ENCODE data around the gene FAAP24.
"Not testable (repeated sequence)": the region's sequence is repeated elsewhere in the genome, so short reads cannot be mapped to it uniquely, and the experiment has no call there.

FAAP24 gene, protein sequence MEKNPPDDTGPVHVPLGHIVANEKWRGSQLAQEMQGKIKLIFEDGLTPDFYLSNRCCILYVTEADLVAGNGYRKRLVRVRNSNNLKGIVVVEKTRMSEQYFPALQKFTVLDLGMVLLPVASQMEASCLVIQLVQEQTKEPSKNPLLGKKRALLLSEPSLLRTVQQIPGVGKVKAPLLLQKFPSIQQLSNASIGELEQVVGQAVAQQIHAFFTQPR

DNA sequence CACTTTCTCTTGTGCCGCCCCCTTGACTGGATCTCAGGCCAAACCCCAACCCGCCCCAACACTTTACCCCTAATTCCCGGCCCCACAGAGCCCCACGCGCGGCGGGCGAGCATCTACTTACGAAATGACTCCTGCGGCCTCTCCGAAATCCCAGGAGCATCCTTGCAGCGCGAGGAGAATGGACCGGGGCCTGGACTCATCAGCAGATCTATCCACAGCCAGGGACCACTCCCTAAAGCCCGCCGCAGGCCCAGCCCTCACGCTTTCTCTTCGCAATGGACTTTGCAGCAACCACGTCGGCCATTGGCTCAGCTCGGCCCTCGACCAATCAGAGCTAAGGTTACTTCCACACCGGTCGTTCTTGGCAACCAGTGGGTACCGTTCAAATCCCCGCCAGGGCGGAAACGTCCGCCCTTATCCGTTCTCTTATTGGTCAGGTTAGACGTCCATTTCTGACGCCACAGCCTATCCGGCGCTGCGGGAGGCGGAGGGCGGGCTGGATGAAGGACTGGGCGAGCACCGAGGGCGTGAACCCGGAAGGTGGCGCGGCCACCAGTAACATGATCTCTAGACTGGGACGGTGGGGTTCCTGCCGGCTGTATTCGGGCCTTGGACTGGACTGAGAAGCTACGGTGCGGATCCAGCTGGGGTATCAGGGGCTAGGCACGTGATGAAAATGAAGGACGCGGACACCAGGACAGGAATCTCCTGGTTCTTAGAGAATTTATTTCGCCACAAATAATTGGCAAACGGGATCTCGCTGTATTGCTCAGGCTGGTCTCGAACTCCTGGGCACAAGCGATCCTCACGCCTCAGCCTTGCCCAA is at the start of gene FAAP24, which contains the start of gene CEP89:
FAAP24 (plus strand) TSS at position 528 of the 826 bp plus-strand sequence. CDS start 955 bp downstream, outside the sequence.
CEP89 (minus strand) TSS at position 244 of the 826 bp plus-strand sequence; CDS start at position 160, 84 bp downstream.
- H3K27me3 Mint-ChIP-seq = no peaks in the 10 kb centered on the region
- H3K9me3 Mint-ChIP-seq = no peaks in the 10 kb centered on the region
- ATAC-seq (replicated peaks; ENCODE audit: extremely low read depth, poor library complexity, severe bottlenecking) (peak; percentile 100), DNase-seq (ENCODE audit: low spot score in 2 of 2) (peak; percentile 98 to 99)
- peak within 1 kb of the TSS; percentile 89 for H3K27ac Mint-ChIP-seq (ENCODE audit: low read depth)
- H3K4me1 Mint-ChIP-seq = peaks cover 23% of the 10 kb centered on the region
- peak within 1 kb of the TSS; percentile 99 for H3K4me3 Mint-ChIP-seq
- peaks cover 14% of the 10 kb centered on the region for H3K36me3 Mint-ChIP-seq (ENCODE audit: insufficient read depth)

DNA sequence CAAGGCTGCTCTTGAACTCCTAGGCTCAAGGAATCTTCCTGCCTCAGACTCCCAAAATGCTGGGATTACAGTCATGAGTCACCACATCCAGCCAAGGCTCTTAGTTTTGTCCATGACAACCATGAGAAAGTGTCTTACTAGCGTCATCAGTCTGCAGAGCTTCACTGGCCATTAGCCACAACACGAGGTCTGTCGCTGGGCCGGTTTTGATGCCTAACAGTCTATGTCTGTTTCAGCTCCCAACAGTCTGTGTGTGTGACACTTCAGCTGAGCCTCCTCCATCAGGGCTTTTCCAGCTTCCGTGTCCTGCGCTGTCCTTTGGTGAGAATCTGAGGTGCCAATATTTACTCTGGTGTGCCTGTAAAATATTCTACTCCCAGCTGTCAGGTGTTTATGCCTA is 47.8 kb upstream of the FAAP24 start:
- Mint-ChIP-seq H3K4me1 (no peaks in the 10 kb centered on the region), H3K27ac (ENCODE audit: low read depth) (no peak overlapping the region), H3K4me3 (no peak overlapping the region), H3K27me3 (no peaks in the 10 kb centered on the region), H3K36me3 (ENCODE audit: insufficient read depth) (peaks cover 22% of the 10 kb centered on the region), H3K9me3 (no peaks in the 10 kb centered on the region)
- no peak for ATAC-seq (replicated peaks; ENCODE audit: extremely low read depth, poor library complexity, severe bottlenecking)
- DNase-seq (ENCODE audit: low spot score in 2 of 2) = no peak

DNA sequence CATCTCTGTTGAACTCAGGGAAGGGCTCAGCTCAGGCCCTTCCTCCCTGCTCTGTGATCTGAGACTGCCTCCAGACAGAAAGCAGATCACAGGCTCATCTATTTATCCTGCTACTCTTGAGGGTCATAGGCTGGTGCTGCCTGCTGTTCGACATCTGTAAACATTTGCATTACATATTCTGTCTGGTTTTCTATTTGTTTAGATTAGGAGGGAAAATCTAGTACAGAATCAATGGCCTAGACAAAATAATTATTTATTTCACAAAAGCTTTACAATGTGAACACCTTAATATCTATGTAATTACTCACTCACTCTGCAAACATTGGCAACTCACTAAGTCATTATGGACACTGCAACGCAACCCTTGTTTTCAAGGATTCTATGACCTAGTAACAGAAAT is 43.2 kb upstream of the FAAP24 start:
- H3K27ac Mint-ChIP-seq (ENCODE audit: low read depth) = no peak overlapping the region
- ATAC-seq (replicated peaks; ENCODE audit: extremely low read depth, poor library complexity, severe bottlenecking) = no peak
- peaks cover 3% of the 10 kb centered on the region for H3K4me1 Mint-ChIP-seq
- no peaks in the 10 kb centered on the region for H3K27me3 Mint-ChIP-seq
- no peak overlapping the region for H3K4me3 Mint-ChIP-seq
- DNase-seq (ENCODE audit: low spot score in 2 of 2) = no peak
- H3K36me3 Mint-ChIP-seq (ENCODE audit: insufficient read depth) = peaks cover 18% of the 10 kb centered on the region
- no peaks in the 10 kb centered on the region for H3K9me3 Mint-ChIP-seq

DNA sequence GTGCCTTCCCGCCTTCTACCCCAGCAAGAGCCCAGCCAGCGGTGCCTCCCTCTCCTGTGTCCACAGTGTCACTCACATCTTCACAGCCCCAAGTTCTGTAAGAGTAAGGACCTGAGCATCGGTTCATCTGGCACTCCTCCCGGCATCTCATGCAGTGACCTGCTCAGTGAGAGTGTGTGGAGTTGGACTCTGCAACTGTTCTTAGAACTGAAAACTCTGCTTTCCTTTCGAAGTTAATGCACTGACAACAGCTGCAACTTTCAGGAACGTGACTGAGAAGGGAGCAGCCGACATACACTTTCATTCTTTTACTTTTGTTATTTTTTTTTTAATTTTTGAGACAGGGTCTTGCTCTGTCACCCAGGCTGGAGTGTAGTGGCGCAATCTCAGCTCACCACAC is 41.5 kb upstream of the FAAP24 start:
- Mint-ChIP-seq H3K27me3 (no peaks in the 10 kb centered on the region), H3K9me3 (no peaks in the 10 kb centered on the region), H3K4me1 (peaks cover 8% of the 10 kb centered on the region), H3K27ac (ENCODE audit: low read depth) (no peak overlapping the region), H3K36me3 (ENCODE audit: insufficient read depth) (peaks cover 14% of the 10 kb centered on the region), H3K4me3 (no peak overlapping the region)
- DNase-seq (ENCODE audit: low spot score in 2 of 2) (no peak), ATAC-seq (replicated peaks; ENCODE audit: extremely low read depth, poor library complexity, severe bottlenecking) (no peak)

DNA sequence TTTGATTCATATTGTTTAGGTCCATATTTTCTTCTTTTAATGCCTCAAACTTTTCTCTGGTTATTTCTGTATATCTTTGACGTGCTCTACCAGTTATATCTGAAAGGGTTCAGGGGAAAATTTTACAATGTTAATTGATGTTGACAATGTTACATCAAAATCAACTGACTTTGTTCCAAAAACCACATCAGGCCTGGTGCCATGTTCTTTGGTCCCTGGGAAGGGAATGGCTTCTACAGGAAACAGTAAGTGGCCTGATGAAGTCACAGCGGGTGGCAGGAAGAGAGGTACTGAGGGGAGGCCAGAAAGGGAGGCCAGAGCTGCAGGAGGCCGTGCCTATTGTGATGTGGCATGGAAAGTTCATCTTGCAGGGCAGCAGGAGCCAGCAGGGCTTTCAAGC is 38.5 kb upstream of the FAAP24 start:
- no peak overlapping the region for H3K27ac Mint-ChIP-seq (ENCODE audit: low read depth)
- no peaks in the 10 kb centered on the region for H3K9me3 Mint-ChIP-seq
- ATAC-seq (replicated peaks; ENCODE audit: extremely low read depth, poor library complexity, severe bottlenecking) = no peak
- H3K4me1 Mint-ChIP-seq = peaks cover 8% of the 10 kb centered on the region
- H3K36me3 Mint-ChIP-seq (ENCODE audit: insufficient read depth) = peaks cover 18% of the 10 kb centered on the region
- H3K27me3 Mint-ChIP-seq = no peaks in the 10 kb centered on the region
- no peak for DNase-seq (ENCODE audit: low spot score in 2 of 2)
- no peak overlapping the region for H3K4me3 Mint-ChIP-seq

DNA sequence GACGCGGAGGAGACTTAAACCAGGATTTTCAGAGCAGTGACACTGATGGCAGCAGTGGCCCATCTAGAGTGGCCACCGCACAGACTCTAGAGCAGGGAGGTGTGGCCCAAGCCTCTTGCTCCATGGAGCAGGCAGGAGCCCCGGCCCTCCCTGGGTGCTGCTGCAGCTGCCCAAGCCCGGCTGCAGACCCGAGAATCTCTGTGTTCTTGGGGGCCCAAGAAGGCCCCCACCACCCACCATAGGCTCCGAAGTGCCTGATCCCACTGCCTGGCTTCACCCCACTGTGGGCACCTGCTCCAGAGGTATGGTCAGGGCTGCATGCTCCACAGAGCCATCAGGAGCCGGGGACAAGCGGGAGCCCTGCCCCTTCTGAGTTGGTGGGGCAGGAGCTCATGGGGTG is 36.4 kb upstream of the FAAP24 start:
- Mint-ChIP-seq H3K27me3 (no peaks in the 10 kb centered on the region), H3K36me3 (ENCODE audit: insufficient read depth) (peaks cover 11% of the 10 kb centered on the region), H3K4me3 (no peak overlapping the region), H3K9me3 (no peaks in the 10 kb centered on the region), H3K27ac (ENCODE audit: low read depth) (no peak overlapping the region), H3K4me1 (peaks cover 8% of the 10 kb centered on the region)
- DNase-seq (ENCODE audit: low spot score in 2 of 2) (no peak), ATAC-seq (replicated peaks; ENCODE audit: extremely low read depth, poor library complexity, severe bottlenecking) (no peak)

DNA sequence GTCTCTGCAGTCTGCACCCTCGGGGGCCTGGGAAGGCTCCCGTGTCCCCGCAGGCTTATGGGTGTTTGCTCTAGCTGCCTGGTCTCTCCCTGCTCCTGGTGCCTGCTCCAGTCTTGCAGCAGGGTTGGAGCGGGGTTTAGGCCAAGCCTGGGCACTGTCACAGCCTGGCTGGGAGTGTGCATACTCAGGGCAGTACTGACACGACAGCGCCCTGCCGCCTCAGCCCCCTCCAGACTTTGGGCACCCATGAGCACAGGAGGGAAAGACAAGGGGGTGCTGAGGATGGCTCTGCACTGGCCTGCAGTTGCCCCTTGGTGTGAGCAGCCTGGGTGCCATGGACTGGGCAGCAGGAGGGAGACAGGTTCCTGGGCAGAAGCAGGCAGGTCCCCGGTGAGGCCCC is 36.0 kb upstream of the FAAP24 start:
- H3K9me3 Mint-ChIP-seq = no peaks in the 10 kb centered on the region
- H3K36me3 Mint-ChIP-seq (ENCODE audit: insufficient read depth) = peaks cover 10% of the 10 kb centered on the region
- no peaks in the 10 kb centered on the region for H3K27me3 Mint-ChIP-seq
- H3K4me3 Mint-ChIP-seq = no peak overlapping the region
- H3K4me1 Mint-ChIP-seq = peaks cover 8% of the 10 kb centered on the region
- ATAC-seq (replicated peaks; ENCODE audit: extremely low read depth, poor library complexity, severe bottlenecking) (no peak), DNase-seq (ENCODE audit: low spot score in 2 of 2) (no peak)
- no peak overlapping the region for H3K27ac Mint-ChIP-seq (ENCODE audit: low read depth)

DNA sequence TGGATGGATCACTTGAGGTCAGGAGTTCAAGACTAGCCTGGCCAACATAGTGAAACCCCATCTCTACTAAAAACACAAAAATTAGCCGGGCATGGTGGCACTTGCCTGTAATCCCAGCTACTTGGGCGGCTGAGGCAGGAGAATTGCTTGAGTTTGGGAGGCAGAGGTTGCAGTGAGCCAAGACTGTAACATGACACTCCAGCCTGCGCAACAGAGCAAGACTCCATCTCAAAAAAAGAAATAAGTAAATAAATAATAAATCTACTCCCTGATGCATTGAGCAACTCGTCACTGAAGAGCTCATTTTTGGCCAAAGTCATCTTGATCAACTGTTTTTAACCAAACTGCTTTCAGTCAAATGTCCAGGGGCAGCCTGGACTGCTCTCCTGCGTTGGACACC is 30.8 kb upstream of the FAAP24 start:
- not testable (repeated sequence) for DNase-seq (ENCODE audit: low spot score in 2 of 2); H3K4me3 Mint-ChIP-seq; H3K27ac Mint-ChIP-seq (ENCODE audit: low read depth); H3K9me3 Mint-ChIP-seq; H3K4me1 Mint-ChIP-seq; ATAC-seq (replicated peaks; ENCODE audit: extremely low read depth, poor library complexity, severe bottlenecking); H3K27me3 Mint-ChIP-seq
- peaks cover 18% of the 10 kb centered on the region for H3K36me3 Mint-ChIP-seq (ENCODE audit: insufficient read depth)

DNA sequence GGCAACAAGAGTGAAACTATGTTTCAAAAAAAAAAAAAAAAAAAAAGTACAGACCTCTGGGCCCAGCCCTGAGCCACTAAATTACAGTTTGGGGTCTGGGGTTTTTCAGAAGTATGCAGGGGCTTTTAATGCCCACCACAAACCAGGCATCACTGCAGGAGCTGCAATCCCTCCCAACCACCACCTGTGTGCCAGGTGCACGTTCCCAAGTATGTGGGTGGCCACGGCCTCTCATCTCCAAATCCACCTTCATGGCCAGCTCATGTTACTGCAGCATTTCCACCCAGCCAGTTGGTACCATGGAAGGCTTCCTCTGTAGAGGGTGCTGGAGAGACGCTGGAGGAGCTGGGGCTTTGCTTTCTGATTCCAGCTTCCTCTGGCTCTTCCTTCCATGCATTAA is 26.8 kb upstream of the FAAP24 start:
- H3K9me3 Mint-ChIP-seq = no peaks in the 10 kb centered on the region
- no peak overlapping the region for H3K4me3 Mint-ChIP-seq
- no peaks in the 10 kb centered on the region for H3K27me3 Mint-ChIP-seq
- H3K4me1 Mint-ChIP-seq = no peaks in the 10 kb centered on the region
- H3K27ac Mint-ChIP-seq (ENCODE audit: low read depth) = no peak overlapping the region
- H3K36me3 Mint-ChIP-seq (ENCODE audit: insufficient read depth) = peaks cover 30% of the 10 kb centered on the region
- DNase-seq (ENCODE audit: low spot score in 2 of 2) = no peak
- no peak for ATAC-seq (replicated peaks; ENCODE audit: extremely low read depth, poor library complexity, severe bottlenecking)

DNA sequence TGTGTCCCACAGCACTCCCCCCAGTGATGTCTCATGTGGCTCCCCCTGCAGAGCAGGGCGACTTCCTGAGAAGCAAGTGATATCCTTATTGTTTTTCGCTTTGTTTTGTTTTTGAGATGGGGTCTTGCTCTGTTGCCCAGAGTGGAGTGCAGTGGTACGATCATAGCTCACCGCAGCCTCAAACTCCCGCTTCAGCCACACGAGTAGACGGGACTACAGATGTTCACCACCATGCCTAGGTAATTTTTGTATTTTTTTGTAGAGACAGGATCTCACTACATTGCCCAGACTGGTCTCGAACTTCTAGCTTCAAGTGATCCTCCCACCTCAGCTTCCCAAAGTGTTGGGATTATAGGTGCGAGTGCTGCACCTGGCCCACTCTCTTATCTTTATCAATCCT is 5.3 kb upstream of the FAAP24 start:
- H3K9me3 Mint-ChIP-seq = no peaks in the 10 kb centered on the region
- H3K4me3 Mint-ChIP-seq = no peak overlapping the region
- H3K27me3 Mint-ChIP-seq = no peaks in the 10 kb centered on the region
- H3K4me1 Mint-ChIP-seq = peaks cover 23% of the 10 kb centered on the region
- no peak for ATAC-seq (replicated peaks; ENCODE audit: extremely low read depth, poor library complexity, severe bottlenecking)
- DNase-seq (ENCODE audit: low spot score in 2 of 2) = no peak
- peaks cover 13% of the 10 kb centered on the region for H3K36me3 Mint-ChIP-seq (ENCODE audit: insufficient read depth)
- no peak overlapping the region for H3K27ac Mint-ChIP-seq (ENCODE audit: low read depth)

DNA sequence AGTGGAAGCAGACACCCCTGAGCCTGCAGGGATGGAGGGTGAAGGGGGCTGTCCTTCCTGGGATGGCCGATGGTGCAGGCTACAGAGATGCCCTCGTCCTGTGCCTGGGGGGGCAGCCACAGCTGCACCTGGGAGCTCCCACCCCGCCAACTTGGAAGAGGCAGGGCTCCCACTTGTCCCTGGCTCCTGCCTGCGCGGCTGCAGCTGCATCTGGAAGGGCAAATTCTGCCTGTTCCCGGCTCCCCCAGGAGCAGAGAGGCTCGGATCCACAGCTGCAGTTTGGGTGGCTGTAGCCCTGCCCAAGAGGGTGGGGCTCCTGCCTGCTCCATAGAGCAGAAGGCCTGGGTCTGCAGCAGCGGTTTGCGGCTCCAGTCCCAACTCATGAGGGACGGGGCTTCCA is 2.5 kb upstream of the FAAP24 start:
- Mint-ChIP-seq H3K9me3 (no peaks in the 10 kb centered on the region), H3K4me1 (peaks cover 29% of the 10 kb centered on the region), H3K27me3 (no peaks in the 10 kb centered on the region), H3K4me3 (no peak overlapping the region), H3K27ac (ENCODE audit: low read depth) (no peak overlapping the region), H3K36me3 (ENCODE audit: insufficient read depth) (peaks cover 14% of the 10 kb centered on the region)
- ATAC-seq (replicated peaks; ENCODE audit: extremely low read depth, poor library complexity, severe bottlenecking) (no peak), DNase-seq (ENCODE audit: low spot score in 2 of 2) (no peak)

DNA sequence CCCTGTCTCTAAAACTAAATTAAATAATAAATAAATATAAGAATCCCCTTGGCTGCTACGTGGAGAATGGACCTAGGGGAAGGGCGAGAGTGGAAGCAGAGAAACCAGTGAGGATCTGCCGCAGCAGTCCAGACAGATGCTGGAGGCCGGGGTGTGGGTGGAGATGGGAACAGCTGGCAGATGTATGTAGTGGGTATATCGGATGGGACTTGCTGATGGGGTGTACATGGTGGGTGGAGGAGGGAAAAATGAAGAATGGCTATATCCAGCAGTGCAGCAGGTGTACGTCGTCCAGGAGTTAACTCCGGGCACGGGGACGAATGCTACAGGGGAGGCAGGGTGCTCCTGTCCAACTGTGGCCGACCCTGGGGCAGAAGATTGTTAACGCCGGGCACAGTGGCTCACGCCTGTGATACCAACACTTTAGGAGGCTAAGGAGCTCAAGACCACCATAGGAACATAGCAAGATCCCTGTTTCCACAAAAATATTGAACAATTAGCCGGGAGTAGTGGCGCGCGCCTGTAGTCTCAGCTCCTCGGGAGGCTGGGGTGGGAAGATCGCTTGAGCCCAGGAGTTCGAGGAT is 938 bp upstream of the FAAP24 start:
- Mint-ChIP-seq H3K4me1 (peaks cover 29% of the 10 kb centered on the region), H3K27me3 (no peaks in the 10 kb centered on the region), H3K4me3 (peak overlapping the region; percentile 99), H3K36me3 (ENCODE audit: insufficient read depth) (peaks cover 14% of the 10 kb centered on the region), H3K27ac (ENCODE audit: low read depth) (peak overlapping the region; percentile 89), H3K9me3 (no peaks in the 10 kb centered on the region)
- DNase-seq (ENCODE audit: low spot score in 2 of 2) (no peak), ATAC-seq (replicated peaks; ENCODE audit: extremely low read depth, poor library complexity, severe bottlenecking) (no peak)

All from central memory CD8-positive, alpha-beta T cell (primary cell).